HK-2 (cell line): ENCODE results near the gene CEACAM1.
"Not testable (repeated sequence)": the region's sequence is repeated elsewhere in the genome, so short reads cannot be mapped to it uniquely, and the experiment has no call there.

Source experiments
- DNase-seq: peaks from one replicate; pipeline ENCODE4 v3.0.0-alpha.2; 2018; ENCODE audit not compliant: unreplicated experiment

The CEACAM1 gene

DNA sequence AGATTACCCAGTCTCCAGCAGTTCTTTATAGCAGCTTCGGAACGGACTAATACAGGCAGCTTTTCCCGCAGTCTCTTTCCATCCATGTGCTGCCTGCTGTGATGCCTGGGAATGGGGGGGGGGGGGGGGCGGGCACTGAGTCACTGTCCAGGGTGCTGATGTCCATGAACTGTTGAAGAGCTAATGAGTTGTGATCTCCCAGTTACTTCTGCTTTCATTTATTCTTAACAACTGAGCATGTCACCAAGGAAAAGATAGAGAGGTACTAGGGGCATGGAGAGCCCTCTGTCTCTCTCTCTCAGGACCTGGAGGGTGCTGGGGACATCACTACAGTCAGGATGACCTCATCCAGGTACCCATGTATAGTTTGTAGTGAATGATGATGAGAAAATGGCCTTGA is 20.3 kb upstream of the CEACAM1 start:
- DNase-seq, result no peak

GRCh38 chr19:42547929-42548328 is 19.6 kb upstream of the CEACAM1 start:
- DNase-seq, result no peak

DNA sequence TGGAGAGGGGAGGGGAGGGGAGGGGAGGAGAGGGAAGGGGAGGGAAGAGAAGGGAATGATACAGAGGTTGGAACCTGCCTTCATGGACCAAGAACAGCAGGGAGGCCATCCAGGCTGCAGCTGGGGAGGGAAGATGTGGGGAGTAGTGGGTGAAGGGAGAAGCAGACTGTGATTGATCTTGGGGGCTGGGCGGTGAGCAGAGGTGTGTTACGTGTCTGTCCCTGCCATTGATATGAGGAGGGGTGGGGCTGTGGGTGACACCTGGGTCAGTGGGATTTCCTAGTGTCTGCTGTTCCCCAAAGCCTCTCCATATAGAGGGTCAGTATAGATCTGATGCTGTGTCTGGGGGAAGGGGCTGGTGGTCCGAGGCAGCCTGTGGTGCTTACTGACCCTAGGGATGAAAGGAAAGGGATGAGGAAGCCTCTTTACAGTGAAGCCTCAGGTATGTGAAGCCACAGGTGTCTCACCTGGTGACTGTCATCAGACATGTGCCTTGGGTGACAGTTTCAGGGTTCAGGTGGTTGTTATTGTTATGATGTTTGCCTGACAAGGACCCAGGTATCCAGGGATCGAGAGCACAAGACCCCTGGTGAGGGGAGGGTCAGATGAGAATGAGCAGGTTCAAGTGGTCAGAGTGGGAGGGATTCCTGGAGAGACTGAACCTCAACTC is 18.7 kb upstream of the CEACAM1 start:
- DNase-seq, result no peak

DNA sequence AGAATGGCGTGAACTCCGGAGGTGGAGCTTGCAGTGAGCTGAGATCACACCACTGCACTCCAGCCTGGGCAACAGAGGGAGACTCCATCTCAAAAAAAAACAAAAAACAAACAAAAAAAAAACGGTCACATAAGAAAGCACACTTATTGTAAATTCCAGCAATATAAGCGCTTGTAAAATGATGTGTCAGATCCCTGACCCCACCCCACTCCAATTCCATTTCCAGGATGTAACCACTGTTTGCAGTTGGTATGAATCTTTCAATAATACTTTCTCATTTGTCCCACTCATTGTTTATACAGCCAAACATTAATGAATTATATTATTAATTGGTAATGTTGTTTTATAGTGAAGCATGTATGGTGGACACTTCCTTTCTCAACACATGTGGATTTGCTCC is 15.9 kb upstream of the CEACAM1 start:
- no peak for DNase-seq

GRCh38 chr19:42542791-42543190 is 14.5 kb upstream of the CEACAM1 start:
- DNase-seq, result no peak

- DNase-seq, result no peak
These were observed 11.8 kb upstream of the CEACAM1 start for GRCh38 chr19:42540071-42540553.

DNA sequence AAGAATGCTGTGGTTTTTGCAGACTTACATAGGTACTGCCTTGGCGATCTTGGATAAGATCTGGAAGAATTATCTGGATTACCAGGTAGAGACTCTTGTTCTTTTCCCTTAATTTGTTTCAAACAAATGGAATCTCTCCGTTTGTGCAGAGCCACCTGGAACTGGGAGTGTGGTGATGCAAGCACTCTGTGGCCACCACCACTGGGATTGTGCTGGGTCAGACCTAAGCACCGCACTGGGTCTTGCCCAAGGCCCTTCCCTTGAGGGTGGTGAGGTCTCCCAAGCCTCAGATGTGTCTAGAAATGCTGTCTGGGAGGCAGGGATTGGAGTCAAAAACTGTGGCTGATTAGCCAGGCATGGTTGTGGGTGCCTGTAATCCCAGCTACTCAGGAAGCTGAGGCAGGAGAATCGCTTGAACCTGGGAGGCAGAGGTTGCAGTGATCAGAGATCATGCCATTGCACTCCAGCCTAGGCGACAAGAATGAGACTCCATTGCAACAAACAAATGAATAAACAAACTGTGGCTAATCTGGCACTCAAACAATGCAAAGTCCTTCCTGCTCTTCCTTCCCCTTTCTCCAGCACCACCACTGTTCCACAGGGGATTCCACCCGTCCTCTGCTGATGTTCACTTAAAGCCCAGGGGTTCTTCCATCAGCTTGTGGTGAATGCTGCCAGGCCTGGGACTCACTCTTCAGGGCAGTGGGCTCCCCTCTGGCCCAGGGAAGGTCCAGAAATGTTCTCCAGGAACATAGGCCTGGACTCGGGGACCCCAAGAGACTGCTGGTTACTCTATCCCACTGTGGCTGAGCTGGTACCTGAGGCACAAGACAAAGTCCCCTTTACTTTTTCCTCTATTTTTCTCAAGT is 10.8 kb upstream of the CEACAM1 start:
- DNase-seq, result no peak

DNA sequence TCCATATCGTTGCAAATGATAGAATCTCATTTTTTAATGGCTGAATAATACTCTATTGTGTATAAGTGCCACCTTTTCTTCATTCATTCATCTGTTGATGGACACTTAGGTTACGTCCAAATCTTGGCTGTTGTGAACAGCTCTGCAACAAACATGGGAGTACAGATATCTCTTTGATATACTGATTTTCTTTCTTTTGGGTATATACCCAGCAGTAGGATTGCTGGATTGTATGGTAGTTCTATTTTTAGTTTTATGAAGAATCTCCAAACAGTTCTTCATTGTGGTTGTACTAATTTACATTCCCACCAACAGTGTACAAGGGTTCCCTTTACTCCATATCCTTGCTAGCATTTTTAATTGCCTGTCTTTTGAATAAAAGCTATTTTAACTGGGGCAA is 7.0 kb upstream of the CEACAM1 start:
- not testable (repeated sequence) for DNase-seq

- DNase-seq, result no peak
These were observed 6.1 kb upstream of the CEACAM1 start for GRCh38 chr19:42534391-42534790.

DNA sequence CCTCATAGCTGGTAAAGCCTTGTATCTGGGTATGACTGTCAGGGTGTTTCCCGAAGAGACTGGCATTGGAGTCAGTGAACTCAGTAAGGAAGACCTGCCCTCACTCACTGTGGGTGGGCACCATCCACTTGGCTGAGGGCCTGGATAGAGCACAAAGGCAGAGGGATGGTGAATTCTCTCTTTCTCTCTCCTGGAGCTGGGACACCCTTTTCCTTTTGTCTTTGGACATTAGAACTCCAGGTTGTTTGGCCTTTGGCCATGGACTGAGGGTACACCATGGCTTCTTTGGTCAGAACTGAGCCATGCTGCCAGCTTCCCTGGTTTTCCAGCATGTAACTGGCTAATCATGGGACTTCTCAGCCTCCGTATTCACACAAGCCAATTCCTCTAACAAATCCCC is 4.6 kb upstream of the CEACAM1 start:
- DNase-seq, result no peak

DNA sequence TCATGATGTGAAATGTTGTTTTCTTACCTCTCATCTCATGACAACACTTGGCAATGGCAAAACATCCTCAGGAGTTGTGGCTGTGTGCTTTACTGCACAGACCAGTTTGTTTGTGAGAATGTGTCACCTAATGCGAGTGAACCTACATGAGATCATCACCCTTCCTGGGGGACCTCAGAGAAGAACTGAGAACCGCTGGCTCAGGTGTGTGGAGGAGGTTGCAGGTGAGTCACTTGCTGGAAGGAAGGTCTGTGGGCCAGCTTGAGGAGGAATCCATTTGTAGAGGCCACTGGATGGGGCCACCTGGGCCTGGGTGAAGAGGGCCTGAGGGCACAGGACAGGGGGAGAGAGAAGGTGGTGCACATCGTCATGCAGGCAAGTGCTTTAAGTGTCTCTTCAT is 3.0 kb upstream of the CEACAM1 start:
- no peak for DNase-seq

GRCh38 chr19:42529248-42529764 is 1.0 kb upstream of the CEACAM1 start:
- DNase-seq, result peak; percentile 67

DNA sequence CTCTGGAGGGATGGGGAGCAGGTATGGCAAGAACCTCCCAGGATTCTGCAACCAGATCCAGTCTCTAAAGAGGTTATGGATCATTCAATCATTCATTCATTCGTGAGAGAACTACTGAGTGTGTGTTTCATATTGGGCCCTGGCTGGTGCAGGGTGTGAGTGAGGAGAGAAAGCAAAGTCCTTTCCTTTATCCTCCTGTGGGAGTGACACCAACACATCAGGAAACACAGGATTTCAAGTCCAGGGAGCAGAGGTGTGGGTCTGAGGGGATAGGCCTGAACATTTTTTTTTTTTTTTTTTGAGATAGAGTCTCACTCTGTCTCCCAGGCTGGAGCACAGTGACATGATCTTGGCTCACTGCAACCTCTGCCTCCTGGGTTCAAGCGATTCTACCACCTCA is 3.3 kb downstream of the CEACAM1 start:
- DNase-seq, result no peak

DNA sequence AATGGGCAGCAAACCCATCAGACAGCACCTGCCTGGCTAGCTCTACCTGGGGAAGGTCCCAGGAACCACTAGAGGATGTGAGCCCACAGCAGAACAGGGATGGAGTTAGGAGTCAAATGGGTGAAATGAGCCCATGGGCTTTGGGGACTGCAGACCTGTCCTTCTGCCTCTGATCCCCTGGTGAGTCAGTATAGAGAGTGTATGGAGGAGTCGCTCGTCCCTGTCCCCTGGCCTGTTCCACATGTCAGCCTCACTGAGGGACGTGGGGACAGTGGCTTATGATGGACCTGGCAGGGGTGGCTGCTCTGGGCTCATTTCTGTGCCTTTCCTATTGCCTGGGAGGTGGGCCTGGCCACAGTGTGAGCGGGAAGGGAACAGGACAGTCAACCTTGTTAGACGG is 4.0 kb downstream of the CEACAM1 start:
- no peak for DNase-seq

GRCh38 chr19:42522262-42522661 is 6.0 kb downstream of the CEACAM1 start:
- DNase-seq, result not testable (repeated sequence)

DNA sequence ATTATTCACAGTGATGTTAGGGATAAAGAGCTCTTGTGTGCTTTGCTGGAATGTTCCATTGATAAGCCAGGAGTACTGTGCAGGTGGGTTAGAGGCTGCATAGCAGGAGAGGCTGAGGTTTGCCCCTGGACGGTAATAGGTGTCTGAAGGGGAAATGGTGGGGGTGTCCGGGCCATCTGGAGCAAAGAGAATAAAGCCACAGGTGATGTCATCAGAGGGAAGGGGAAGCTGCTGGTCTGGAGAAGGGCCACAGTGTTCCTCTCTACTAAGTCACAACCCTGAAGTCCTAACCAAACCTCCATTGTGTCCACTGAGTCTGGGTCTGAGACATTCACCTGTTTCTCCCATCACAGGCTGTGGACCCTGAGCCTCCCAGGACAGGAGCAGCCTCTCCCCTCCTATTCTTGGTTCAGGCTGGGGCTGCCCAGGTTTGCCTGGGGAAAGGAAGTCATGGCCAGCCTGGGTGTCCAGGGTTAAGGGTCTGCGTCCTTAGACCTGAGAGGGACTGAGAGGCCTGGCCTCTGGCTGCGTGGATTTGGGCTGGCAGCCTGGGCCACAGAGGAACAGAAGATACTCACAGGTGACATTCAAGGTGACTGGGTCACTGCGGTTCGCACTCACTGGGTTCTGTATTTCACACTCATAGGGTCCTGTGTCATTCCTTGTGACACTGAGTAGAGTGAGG is 6.8 kb downstream of the CEACAM1 start:
- DNase-seq, result no peak

DNA sequence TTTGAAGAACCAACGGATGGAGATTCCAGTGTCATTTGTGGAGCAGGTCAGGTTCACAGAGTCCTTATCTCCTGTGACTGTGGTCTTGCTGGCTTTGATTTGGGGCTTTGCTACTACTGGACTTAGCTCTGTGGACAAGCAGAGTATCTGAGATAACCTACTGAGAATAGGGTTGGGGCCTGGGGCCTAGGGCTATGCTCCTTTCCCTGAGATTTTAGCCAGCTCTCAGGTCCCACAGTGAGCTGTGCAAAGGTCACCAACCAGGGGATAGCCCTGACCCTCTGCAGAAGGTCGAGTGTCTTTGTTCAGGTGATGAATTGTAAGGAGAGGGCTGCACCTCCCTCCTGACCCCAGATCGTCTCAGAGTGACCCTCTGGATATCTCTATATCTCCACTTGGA is 9.2 kb downstream of the CEACAM1 start:
- DNase-seq, result no peak

DNA sequence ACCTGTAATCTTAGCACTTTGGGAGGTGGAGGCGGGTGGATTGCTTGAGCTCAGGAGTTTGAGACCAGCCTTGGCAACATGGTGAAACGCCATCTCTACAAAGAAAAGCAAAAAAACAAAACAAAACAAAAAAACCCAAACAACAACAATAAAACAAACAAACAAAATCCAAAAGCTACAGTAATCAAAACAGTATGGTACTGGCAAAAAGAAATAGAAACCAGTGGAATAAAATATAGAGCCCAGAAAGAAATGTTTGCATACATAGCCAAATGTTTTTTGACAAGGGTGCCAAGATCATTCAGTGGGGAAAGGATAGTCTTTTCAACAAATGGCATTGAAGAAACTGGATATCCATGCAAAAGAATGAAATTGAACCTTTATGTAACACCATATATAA is 11.5 kb downstream of the CEACAM1 start:
- DNase-seq, result no peak

DNA sequence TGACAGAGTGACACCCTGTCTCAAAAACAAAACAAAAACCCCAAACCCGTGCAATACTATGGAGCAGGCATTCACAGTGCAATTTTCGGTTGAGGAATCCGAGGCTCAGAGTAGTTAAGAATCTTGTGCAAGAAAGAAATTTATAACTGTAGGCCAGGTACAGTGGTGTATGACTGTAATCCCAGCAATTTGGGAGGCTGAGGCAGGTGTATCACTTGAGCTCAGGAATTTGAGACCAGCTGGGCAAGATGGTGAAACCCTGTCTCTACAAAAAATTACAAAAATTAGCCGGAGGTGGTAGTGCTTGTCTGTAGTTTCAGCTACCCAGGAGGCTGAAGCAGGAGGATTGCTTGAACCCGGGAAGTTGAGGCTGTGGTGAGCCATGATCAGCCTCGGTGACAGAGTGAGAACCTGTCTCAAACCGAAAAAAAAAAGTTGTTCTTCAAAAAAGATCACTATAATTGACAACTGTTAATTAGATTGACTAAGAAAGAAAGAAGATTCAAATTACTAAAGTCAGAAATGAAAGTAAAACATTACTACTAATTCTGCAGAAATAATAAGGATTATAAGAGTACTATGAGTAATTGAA is 12.9 kb downstream of the CEACAM1 start:
- DNase-seq, result no peak

- DNase-seq, result no peak
These were observed 13.8 kb downstream of the CEACAM1 start for GRCh38 chr19:42514449-42514848.

GRCh38 chr19:42512743-42513304 is 15.5 kb downstream of the CEACAM1 start:
- no peak for DNase-seq
